IPS-20b (cell line): ENCODE data around the gene OR5AS1.
"Not testable (repeated sequence)": the region's sequence is repeated elsewhere in the genome, so short reads cannot be mapped to it uniquely, and the experiment has no call there.

Experiments
- H3K27ac ChIP-seq: one replicate; pipeline ENCODE4 v1.5.1; 2013; ENCODE audit warnings: low read length
- H3K27me3 ChIP-seq: 2 replicates; pipeline ENCODE4 v1.6.1; 2013; ENCODE audit warnings: mild to moderate bottlenecking, low read length, inconsistent platforms; ENCODE audit not compliant: insufficient read depth
- H3K36me3 ChIP-seq: 2 replicates; pipeline ENCODE4 v1.6.1; 2013; ENCODE audit warnings: low read depth, mild to moderate bottlenecking, inconsistent platforms, low read length, moderate library complexity; ENCODE audit not compliant: insufficient read depth
- H3K4me1 ChIP-seq: 2 replicates; pipeline ENCODE4 v1.6.1; 2013; ENCODE audit warnings: mild to moderate bottlenecking, control low read depth, inconsistent platforms, low read length, moderate library complexity; ENCODE audit not compliant: insufficient read depth
- H3K4me3 ChIP-seq: 2 replicates; pipeline ENCODE4 v1.5.1; 2013; ENCODE audit warnings: mild to moderate bottlenecking, low read length, inconsistent platforms
- H3K9ac ChIP-seq: 2 replicates; pipeline ENCODE4 v1.6.1; 2013; ENCODE audit warnings: low read depth, mild to moderate bottlenecking, inconsistent platforms, low read length, moderate library complexity
- H3K9me3 ChIP-seq: 2 replicates; pipeline ENCODE4 v1.6.1; 2013; ENCODE audit warnings: mild to moderate bottlenecking, low read depth, low read length, inconsistent platforms; ENCODE audit not compliant: insufficient read depth

The OR5AS1 gene

DNA sequence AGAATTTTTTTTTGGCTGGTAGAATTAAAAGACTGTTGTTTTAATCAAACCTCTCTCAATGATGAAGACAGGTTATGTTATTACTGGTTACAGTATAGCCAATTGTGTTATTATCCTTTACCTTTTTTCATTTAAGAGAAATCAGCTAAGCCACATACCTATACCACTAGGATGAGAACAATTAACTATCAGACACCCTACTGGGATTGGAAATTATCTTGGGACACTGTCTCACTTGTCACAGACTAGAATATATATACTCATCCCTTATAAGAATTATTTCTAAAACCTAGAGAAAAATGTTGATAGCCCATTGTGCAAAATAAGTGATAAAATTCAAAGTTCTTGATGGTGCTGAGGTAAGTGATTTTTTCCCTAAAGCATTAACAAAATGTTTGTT is at the start of gene OR5AS1:
OR5AS1 (plus strand) TSS at position 301 of the 400 bp plus-strand sequence. CDS start 2,765 bp downstream, outside the sequence.
- no peak within 1 kb of the TSS for H3K27ac ChIP-seq
- no peaks in the 10 kb centered on the region for H3K36me3 ChIP-seq
- no peaks in the 10 kb centered on the region for H3K9me3 ChIP-seq
- H3K4me1 ChIP-seq = no peaks in the 10 kb centered on the region
- no peak within 1 kb of the TSS for H3K9ac ChIP-seq
- no peak within 1 kb of the TSS for H3K4me3 ChIP-seq
- no peaks in the 10 kb centered on the region for H3K27me3 ChIP-seq

DNA sequence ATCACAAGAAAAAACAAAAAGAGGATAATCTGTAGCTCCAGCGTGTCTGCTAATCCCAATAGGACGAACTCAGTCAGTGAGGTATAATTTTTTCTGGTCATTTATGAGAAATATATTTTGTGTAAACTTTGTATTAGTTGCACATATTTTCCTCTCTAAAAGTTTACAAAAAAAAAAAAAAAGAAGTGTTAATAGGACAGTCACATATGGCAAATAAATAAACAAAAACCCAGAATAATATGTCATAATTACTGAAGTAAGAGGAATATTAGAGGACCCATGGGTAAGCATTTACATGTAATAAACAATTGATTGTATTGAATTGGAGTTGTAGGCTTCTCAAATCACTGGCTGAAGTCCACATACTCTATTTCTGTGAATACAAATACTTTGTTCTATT is 32.9 kb upstream of the OR5AS1 start, which contains the start of gene OR5F1:
OR5F1 (minus strand) TSS at position 101 of the 400 bp plus-strand sequence; CDS start at position 101, 0 bp downstream.
- Histone ChIP-seq H3K4me3 (no peak within 1 kb of the TSS), H3K27ac (no peak within 1 kb of the TSS), H3K27me3 (no peaks in the 10 kb centered on the region), H3K36me3 (no peaks in the 10 kb centered on the region), H3K9me3 (peaks cover 4% of the 10 kb centered on the region; the same call in 1 of the 2 replicates), H3K9ac (no peak within 1 kb of the TSS), H3K4me1 (0 out of 2 replicates have a peak, but pooled peaks cover 3% of the 10 kb centered on the region)

DNA sequence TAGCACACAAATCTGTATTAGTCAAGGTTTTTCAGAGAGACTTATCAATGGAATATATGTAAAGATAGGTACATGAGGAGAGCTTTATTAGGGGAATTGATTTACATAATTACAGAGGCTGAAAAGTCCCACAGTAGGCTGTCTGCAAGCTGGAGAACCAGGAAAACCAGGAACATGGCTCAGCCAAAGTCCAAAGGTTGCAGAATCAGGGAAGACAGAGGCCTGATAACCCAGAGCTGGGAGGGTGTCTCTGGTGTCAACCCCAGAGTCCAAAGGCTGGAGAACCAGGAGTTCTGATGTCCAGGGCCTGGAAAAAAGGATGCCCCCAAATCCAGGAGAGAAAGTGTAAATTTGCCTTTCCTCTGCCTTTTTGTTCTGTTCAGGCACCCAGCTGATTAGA is 16.7 kb upstream of the OR5AS1 start:
- Histone ChIP-seq H3K9ac (no peak overlapping the region), H3K4me1 (no peaks in the 10 kb centered on the region), H3K27ac (no peak overlapping the region), H3K36me3 (no peaks in the 10 kb centered on the region), H3K27me3 (no peaks in the 10 kb centered on the region), H3K4me3 (no peak overlapping the region), H3K9me3 (no peaks in the 10 kb centered on the region)

DNA sequence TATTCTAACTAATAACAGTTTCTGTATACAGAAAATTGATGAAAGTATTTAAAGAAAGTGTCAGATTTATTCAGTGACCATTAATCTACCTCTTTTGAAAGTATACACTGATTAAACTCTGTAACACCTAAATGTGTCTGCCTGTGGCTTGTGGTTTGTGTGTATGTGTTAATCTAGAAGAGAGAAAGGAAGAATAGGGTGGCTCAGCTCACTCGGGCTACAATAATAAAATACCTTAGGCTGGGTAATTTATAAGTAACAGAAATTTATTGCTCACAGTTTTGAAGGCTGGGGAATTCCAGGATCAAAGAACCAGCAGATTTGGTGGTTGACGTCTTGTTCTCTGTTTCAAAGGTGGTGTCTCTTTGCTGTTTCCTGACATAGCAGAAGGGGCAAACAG is 13.6 kb upstream of the OR5AS1 start:
- Histone ChIP-seq H3K9me3 (no peaks in the 10 kb centered on the region), H3K4me3 (no peak overlapping the region), H3K36me3 (no peaks in the 10 kb centered on the region), H3K4me1 (no peaks in the 10 kb centered on the region), H3K27me3 (no peaks in the 10 kb centered on the region), H3K27ac (no peak overlapping the region), H3K9ac (no peak overlapping the region)

DNA sequence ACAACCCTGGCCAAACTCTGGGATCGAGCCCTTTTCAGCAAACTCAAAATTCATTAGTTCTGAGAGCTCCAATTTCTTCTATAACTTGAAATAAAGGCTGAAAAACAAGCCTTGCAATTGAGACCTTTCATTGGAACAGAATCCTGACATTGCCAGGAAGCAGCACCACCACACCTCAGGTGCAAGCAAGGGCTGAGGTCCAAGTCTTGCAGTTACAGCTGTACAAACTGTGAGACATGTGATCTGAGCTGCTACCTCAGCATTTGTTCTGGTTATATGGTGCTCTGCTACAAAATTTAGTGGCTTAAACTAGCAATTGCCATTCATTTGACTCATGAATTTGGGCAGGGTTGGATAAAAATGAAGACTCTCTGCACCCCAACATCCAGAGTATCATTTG is 18.1 kb downstream of the OR5AS1 start:
- Histone ChIP-seq H3K9ac (no peak overlapping the region), H3K4me3 (no peak overlapping the region), H3K27ac (no peak overlapping the region), H3K27me3 (no peaks in the 10 kb centered on the region), H3K4me1 (no peaks in the 10 kb centered on the region), H3K9me3 (no peaks in the 10 kb centered on the region), H3K36me3 (no peaks in the 10 kb centered on the region)

DNA sequence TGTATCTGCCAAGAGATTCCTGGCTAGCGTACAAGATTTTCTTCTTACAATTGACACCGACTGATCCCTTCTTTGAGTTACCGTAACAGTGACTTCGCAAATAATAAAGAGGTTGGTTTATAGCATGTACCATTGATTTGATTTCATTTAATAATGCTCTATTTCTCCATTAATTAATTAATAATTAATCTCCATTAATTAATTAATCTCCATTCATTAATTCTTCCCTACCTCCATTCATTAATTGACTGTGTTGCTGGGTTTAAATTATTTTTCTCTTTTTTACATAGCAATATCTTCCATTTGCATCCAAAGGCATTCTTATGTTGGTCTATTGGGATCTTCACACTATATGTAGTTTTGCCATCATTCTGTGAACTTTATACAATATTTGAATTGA is 21.0 kb downstream of the OR5AS1 start:
- H3K9ac ChIP-seq = no peak overlapping the region
- H3K36me3 ChIP-seq = no peaks in the 10 kb centered on the region
- no peak overlapping the region for H3K4me3 ChIP-seq
- no peaks in the 10 kb centered on the region for H3K27me3 ChIP-seq
- no peaks in the 10 kb centered on the region; the same call in 1 of the 2 replicates for H3K9me3 ChIP-seq
- no peak overlapping the region for H3K27ac ChIP-seq
- no peaks in the 10 kb centered on the region for H3K4me1 ChIP-seq

DNA sequence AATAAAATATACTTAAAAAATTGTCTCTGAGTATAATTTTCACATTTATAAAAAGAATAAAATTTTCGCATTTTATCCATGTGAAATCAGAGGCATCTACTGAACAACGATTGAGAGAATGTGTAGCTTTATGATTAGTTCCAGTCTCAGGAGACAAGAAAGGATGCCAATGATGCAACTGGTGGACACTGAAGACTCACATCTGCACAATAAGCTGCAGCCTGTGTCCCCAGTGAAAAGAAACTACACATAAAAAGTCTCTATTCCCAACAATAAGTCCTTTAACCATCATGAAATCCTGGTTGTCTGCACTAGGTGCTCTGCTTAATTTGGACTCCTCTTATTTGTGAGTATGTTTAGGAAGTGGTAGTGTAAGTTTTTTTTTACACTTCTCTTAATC is 22.0 kb downstream of the OR5AS1 start:
- H3K4me3 ChIP-seq = no peak overlapping the region
- H3K27ac ChIP-seq = no peak overlapping the region
- no peaks in the 10 kb centered on the region for H3K27me3 ChIP-seq
- H3K9me3 ChIP-seq = no peaks in the 10 kb centered on the region; the same call in 1 of the 2 replicates
- no peak overlapping the region for H3K9ac ChIP-seq
- no peaks in the 10 kb centered on the region for H3K36me3 ChIP-seq
- no peaks in the 10 kb centered on the region for H3K4me1 ChIP-seq

DNA sequence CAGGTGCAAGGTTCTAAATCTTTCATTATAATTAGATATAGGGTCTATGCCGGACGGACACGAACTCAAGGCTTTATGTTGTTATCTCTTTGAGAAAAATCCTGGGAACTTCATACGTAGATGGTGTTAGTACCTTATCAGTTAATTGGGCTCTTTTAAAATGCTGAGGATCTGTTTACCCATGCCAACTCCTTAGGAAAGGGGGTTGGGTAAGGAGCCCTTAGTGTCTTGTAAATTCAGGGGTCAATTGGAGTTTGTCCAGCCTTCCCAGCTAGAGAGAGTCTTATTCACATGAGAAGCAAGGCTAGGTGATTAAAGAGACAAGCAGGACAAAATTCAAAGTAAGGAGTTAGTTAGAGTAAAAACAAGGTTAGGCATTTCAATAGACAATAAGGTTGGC is 28.9 kb downstream of the OR5AS1 start:
- Histone ChIP-seq H3K4me1 (peaks cover 19% of the 10 kb centered on the region), H3K4me3 (peak overlapping the region; percentile 47)
- H3K36me3 ChIP-seq, H3K9me3 ChIP-seq, H3K27me3 ChIP-seq, H3K27ac ChIP-seq, H3K9ac ChIP-seq: not testable (repeated sequence)

DNA sequence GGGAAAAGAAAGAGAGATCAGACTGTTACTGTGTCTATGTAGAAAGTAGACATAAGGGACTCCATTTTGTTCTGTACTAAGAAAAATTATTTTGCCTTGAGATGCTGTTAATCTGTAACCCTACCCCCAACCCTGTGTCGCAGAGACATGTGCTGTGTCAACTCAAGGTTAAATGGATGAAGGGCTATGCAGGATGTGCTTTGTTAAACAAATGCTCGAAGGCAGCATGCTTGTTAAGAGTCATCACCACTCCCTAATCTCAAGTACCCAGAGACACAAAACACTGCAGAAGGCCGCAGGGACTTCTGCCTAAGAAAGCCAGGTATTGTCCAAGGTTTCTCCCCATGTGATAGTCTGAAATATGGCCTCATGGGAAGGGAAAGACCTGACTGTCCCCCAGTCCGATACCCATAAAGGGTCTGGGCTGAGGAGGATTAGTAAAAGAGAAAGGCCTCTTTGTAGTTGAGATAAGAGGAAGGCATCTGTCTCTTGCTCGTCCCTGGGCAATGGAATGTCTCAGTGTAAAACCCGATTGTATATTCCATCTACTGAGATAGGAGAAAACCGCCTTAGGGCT is 30.3 kb downstream of the OR5AS1 start:
- peak overlapping the region; percentile 47; the same call in 1 of the 2 replicates for H3K4me3 ChIP-seq
- H3K27ac ChIP-seq, H3K9me3 ChIP-seq, H3K36me3 ChIP-seq, H3K27me3 ChIP-seq: not testable (repeated sequence)
- peak overlapping the region; percentile 32; the same call in 1 of the 2 replicates for H3K9ac ChIP-seq
- peaks cover 19% of the 10 kb centered on the region for H3K4me1 ChIP-seq

DNA sequence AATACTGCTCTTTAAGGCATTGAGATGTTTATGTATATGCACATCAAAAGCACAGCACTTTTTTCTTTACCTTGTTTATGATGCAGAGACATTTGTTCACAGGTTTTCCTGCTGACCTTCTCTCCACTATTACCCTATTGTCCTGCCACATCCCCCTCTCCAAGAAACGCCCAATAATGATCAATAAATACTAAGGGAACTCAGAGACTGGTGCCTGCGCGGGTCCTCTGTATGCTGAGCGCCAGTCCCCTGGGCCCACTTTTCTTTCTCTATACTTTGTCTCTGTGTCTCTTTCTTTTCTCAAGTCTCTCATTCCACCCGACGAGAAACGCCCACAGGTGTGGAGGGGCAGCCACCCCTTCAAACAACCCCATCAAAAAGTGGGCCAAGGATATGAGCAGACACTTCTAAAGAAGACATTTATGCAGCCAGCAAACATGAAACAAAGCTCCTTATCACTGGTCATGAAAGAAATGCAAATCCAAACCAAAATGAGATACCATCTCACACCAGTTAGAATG is 30.9 kb downstream of the OR5AS1 start:
- H3K27ac ChIP-seq = not testable (repeated sequence)

DNA sequence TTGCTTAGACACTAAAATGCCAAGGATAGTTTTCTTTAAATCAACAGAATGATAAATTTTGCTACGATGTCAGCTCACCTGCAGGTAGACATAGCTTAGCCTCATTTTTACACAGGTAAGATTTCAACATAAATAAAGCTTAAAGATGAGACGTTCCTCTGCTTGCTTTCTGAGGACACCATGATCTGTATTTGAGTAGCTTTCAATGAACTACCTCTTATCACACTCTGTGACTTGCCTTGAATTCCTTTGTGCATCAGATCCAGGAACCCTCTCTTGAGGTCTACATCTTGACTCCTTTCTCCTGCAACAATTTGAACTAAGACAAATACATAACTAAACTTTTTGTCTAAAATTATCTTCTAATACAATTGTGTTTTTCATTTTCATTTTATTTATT is 39.5 kb downstream of the OR5AS1 start:
- H3K27ac ChIP-seq = no peak overlapping the region
- H3K4me1 ChIP-seq = no peaks in the 10 kb centered on the region
- H3K9ac ChIP-seq = no peak overlapping the region
- no peak overlapping the region for H3K4me3 ChIP-seq
- no peaks in the 10 kb centered on the region for H3K27me3 ChIP-seq
- H3K36me3 ChIP-seq = no peaks in the 10 kb centered on the region
- no peaks in the 10 kb centered on the region for H3K9me3 ChIP-seq

More for the DNA sequence above, 30.9 kb downstream of the OR5AS1 start:
- not testable (repeated sequence) for H3K36me3 ChIP-seq, H3K27me3 ChIP-seq, H3K4me3 ChIP-seq, H3K9me3 ChIP-seq
- Histone ChIP-seq H3K4me1 (peaks cover 19% of the 10 kb centered on the region), H3K9ac (peak overlapping the region; percentile 32; the same call in 1 of the 2 replicates)
